ENCODE data around the gene IL17REL.

IL17REL gene

DNA sequence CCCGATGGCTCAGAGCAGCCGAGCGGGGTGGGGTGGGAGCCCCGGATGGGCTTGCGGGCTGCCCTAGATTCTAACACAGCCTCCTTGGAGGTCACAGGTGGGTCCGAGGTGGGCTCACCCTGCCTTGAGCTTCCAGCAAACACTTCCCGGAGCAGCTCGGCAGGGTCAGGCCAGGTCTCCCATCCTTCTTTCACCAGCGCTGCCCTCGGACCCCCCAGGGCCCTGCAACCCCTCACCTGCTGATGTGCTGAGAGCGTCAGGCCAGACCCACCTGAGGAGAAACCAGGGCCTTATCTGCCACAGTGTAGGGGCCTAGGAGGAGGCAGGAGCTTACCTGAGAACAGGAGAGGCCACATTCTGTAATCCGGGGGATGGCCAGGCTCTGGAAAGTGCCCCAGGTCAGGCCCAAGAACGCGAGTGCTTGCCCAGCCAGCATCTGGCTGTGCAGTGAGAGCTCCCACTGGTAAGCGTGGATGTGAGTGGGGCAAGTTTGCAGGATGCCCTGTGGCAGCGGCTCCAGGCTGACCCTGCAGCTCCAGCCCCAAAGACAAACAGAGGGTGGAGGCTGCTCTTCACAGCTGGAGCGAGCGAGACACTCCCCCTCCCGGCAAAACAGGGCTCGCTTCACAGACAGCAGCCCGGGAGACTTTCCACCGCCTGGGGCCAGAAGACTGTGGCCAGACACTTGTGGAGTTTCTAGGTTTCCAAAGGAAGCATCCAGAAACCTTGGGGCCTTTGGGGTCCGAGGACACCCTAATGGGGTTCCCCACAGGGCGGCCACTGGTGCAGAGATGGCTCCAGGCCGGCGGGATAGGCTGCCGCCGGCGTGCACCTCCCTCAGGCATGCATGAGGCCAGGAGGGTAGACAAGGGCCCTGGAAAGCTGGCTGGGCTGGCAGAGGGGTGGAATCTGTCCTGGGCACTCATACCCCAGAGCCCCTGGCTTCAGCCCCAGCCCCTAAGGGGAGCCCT, at the start of gene IL17REL:
Gene IL17REL, minus strand, starts transcription at position 555 of the 971 bp plus-strand sequence. Its CDS starts 119 bp downstream, at position 436.
- DNase-seq (ENCODE audit: low read depth in 2 of 2) = no peak

DNA sequence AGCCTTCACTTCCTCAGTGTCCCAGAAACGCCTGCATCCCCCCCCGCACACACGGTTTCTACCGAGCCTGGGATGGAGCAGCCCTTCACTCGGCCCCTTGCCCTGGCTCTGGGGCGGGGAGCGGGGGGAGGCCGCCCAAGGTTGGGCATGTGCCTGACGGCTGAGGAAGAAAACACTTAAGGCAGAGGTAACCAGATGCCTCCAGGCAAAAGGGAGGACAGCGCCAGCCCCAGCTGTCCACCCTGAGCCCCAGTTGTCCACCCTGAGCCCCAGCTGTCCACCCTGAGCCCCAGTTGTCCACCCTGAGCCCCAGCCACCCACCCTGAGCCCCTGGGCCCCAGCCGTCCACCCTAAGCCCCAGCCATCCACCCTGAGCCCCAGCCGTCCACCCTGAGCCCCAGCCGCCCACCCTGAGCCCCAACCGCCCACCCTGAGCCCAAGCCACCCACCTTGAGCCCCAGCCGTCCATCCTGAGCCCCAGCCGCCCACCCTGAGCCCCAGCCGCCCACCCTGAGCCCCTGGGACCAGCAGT, 49.3 kb upstream of the IL17REL start:
- no peak for DNase-seq (ENCODE audit: low read depth in 2 of 2)

DNA sequence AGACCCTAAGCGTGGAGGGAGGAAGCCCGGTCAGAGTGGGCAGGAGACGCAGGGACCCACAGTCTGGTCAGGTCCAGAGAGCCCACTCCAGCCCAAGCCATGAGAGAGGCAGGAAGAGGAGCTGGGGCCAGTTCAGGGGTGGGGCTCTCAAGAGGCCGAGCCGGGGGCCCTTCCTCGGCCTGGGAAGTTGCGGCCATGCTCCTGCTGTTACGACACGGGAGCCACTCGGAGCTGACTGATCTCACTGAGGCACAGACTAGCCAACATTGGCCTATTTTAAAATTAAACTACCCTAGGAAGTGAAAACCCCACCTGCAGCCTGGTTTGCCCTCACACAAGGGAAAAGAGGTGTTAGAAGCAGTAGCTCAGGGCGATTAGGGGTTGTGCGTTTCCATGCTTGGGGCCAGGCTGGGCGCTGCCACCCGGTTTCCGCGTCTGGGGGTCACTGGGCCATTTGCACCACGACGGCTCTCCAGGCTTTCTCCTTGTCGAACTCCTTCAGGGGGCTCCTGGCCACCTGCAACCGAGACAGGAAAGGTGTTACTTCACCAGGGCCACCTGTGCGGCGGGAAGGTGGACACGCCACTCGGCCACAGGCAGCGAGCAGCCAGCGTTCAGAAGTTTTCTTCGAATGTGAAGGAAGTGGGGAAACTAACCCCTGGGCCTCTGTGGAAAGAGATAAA, 48.7 kb upstream of the IL17REL start:
- no peak for DNase-seq (ENCODE audit: low read depth in 2 of 2)

DNA sequence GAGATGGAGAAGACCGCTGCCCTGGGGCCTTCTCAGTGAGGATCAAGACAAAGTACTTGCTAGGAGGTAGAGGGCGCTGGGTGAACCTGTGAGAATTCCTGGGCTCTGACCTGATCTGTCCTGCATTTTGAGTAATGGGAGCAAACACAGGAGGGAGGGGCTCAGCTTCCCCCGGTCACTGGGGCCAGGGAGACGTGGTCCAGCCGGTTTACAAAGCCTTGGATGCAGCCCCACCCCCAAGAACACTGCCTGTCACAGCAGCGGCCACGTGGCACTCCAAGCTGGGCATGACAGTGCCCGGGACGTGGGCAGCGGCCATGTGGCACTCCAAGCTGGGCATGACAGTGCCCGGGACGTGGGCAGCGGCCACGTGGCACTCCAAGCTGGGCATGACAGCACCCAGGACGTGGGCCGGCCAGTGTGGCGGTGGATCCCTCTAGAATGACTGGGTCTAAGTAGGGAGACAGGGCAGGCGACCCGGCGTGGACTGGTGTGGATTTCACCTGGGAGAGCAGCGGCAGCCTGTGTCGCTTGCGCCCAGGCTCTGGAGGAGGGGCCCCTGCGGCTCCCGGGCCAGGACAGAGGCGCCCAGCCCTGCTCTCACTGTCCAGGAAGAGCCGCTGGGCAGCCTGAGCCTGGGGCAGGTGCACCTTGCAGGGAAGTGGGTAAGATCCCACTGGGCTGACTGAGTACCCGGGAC, 48.0 kb upstream of the IL17REL start:
- no peak for DNase-seq (ENCODE audit: low read depth in 2 of 2)

DNA sequence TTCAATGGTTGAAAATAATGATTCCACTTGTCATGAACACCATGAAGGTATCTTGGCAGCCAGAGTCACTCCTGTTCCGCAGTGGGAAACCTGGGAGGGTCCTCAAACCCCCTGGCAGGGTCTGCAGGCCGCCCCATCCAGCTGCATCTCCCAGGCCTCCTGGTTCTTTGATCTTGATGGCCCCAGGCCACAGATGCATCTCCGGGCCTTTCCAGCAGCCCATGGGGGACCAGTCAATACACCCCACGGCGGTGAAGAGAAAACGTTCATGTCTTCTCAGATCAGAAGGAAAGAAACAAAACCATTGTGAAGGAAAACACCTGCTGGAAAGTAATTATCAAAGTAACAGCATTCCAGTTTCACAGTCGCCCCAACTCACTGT, 47.3 kb upstream of the IL17REL start:
- no peak for DNase-seq (ENCODE audit: low read depth in 2 of 2)

DNA sequence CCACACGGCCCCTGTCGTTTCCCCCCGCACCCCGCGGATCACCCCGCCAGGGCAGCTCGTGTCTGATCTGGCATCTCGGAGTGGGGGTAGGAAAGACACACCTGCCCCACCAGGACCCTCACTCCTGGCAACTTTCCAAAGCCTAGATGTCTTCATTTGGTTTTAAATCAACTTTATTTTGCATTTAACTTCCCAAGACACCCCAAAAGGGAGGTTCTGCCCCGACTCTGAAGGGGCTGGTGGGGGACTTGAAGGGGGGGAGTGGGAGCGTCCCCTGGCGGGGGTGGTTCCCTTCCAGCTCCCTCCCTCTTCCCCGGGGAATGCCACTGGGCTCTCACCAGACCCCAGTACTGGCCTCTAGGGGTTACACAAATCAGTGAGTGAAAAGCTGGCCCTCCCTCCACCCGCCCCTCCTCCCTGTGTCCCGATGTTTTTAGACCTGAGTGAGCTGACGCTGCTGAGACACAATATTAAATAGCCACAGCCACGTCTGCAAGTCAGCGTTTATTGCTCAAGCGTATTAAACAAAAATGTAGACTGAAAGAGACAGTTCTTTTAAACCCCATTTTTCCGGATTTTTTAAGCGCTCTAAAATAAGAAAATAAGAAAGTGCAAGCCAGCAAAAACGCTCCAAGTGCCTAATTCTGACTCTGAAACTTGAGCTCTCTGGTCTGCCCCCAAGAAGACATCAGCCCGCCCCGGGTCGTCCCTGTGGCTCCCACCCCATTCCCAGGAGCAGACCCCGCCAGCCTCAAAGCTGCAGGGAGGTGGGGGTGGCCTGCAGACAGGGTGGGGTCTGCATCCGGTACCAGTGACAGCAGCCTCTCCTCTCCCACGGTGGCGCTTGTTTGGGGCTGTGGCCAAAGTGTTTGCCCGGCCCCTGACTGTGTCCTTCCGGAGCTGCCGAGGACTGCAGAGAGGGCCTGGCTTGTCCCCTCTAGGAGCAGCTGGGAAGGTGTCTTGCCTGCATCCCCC, 46.6 kb upstream of the IL17REL start:
- DNase-seq (ENCODE audit: low read depth in 2 of 2) = no peak

DNA sequence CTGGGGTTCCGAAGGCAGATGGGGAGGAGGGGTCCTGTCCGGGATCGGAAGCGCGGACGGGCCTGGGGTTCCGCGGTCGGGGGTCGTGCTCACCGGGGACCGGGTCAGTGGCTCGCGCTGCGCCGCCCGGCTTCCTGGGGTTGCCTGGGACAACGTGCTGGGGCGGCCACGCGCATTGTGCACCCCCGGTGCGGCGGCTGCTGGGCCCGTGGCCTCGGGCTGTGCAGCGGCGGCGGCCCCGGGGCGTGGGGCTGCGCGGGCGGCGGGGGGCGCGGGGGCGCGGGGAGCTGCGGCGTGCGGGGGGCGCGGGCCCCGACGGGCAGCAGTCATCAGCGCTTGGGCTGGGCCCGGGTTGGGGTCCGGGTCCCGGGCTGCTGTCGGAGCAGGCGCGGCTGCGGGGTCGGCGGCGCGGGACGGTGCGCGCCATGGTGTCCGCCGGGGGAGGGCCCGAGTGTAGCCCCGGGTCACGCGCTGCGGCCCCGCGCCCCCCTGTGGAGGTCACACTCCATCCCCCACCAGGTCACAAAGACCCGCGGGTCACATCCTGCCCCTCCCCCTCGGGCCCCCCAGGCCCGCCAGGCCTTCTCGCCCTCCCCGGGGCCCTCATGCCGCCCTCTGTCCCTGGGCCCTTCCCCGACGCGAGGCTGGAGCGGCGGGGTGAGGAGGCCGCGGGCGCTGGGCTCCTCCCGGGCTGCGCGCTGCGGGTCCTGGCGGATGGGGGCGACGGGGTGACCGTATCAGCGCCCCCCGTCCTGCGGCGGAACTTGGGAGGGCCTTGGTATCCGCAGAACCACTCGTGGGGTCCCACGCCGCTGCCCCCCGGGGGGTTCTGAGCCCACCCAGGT, 45.7 kb upstream of the IL17REL start, which contains the start of gene TTLL8:
Gene TTLL8, minus strand, starts transcription at position 238 of the 845 bp plus-strand sequence.
- DNase-seq (ENCODE audit: low read depth in 2 of 2) = no peak

DNA sequence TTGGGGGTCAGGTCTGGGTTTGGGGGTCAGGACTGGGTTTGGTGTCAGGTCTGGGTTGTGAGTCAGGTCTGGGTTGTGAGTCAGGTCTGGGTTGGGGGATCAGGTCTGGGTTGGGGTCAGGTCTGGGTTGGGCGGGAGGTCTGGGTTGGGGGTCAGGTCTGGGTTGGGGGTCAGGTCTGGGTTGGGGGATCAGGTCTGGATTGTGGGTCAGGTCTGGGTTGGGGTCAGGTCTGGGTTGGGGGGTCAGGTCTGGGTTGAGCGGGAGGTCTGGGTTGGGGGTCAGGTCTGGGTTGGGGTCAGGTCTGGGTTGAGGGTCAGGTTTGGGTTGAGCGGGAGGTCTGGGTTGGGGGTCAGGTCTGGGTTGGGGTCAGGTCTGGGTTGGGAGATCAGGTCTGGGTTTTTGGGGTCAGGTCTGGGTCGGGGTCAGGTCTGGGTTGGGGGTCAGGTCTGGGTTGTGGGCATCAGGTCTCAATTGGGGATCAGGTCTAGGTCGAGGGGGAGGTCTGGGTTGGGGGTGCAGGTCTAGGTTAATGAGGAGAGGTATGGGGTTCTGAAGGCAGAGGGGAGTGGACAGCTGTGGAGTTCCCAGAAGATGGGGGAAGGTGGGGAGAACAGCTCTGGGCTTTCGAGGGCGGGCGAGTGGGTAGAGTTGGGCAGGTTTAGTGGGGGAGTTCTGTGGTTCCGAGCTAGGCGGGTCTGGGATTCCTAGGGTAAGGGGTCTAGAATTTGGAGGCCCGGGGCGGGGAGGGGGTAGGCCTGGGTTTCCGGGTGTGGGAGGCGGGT, 44.9 kb upstream of the IL17REL start:
- DNase-seq (ENCODE audit: low read depth in 2 of 2) = no peak

DNA sequence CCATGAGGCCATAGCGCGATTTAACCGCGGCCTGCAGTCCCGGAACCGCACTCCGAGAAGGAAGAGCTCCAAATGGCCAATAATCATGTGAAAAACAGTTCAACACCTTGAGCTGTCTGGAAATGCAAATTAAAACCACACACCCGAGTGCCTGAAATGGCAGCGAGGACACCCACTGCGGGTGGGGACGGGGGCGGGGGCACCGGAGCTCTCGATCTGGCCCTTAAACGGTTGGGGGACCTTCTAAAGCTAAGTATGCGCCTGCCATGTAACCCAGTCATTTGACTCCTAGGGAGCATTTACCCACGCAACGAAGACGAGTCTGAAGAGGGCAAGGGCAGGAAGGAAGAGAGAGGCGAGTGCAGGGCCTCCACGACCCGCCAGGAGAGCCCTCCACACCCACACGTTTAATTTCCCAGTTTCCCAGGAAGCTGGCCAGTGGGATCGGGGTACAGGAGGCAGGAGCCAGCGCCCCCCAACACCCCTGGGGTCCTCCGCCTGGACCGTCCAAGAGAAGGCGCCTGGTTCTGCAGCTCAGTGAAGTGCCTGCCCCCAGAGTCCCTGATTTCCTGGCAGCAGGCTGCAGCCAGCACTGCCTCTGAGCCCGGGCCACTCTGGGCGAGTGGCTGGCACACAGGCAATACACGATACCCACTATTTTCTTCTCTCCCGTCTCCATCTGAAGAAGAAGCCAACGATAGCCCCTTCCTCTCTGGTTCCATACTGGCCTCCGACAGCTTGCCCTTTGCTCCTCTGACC, 43.8 kb upstream of the IL17REL start:
- DNase-seq (ENCODE audit: low read depth in 2 of 2) = no peak

DNA sequence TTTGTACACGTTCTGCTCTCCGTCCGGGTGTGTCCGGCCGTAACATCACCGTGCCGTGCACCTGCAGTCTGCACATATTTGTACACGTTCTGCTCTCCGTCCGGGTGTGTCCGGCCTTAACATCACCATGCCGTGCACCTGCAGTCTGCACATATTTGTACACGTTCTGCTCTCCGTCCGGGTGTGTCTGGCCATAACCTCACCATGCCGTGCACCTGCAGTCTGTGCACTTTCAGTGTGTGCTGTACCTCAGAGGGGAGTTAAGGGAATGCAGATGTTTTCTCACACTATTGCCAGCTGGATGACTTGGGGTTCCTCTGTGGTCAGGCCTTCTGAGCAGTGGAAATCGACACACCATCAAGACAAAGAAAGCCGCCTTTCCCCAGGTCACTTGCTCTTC, 41.3 kb upstream of the IL17REL start:
- no peak for DNase-seq (ENCODE audit: low read depth in 2 of 2)

DNA sequence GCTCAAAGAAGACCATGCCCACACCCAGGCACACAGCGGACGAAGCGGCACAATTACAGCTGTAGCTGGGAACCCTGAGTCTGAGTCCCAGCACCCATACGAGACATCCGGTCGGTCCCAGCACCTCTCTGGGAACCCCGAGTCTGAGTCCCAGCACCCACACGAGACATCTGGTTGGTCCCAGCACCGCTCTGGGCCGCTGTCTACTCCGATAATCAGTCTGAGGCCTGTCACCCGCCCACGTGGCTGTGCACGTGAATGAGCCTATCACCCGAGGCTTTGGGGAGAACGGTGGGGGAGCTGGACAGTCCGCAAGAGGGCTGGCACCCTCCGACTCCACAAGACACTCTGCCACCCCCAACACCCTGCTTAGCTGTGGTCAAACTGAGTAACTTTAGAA, 39.4 kb upstream of the IL17REL start:
- DNase-seq (ENCODE audit: low read depth in 2 of 2) = no peak

DNA sequence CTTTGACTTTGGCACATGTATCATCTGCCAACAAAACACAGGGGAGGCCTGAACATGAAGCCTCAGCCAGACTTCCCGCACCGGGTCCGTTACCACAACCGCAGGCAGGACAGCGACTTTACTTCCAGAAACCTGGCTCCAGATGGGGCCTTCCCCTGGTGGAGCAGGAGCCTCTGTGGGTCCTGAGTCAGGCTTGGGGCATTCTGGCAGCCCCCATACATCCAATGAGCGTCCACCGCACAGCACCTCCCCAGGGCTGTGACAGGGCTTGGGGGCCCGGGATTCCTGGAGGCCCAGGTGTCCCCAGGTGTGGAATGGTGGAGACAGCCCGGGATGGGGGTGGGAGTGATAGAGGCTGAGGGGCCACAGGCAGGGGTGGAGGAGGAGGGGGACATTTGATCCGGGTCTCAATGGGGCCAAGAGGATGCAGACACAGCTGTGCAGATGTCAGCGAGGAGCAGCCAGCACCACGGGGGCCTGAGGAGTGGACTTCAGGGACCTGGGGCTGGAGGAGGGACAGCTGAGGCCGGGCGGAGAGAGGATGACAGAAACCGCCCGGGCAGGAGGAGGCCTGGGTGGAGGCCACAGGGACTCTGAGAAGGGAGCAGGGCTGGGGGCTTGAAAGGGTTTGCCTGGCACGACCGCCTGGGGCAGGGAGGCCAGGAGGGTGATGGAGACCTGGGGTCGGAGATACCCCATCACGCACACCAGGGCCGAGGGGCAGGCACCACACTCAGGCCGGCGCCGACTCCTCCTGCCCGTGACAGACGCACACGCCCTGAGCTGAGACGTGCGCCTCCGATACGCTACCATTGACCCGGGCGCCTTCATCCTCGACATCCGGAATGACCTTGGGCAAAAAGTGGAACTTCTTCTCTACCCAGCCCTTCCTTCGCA, 37.0 kb upstream of the IL17REL start:
- no peak for DNase-seq (ENCODE audit: low read depth in 2 of 2)

DNA sequence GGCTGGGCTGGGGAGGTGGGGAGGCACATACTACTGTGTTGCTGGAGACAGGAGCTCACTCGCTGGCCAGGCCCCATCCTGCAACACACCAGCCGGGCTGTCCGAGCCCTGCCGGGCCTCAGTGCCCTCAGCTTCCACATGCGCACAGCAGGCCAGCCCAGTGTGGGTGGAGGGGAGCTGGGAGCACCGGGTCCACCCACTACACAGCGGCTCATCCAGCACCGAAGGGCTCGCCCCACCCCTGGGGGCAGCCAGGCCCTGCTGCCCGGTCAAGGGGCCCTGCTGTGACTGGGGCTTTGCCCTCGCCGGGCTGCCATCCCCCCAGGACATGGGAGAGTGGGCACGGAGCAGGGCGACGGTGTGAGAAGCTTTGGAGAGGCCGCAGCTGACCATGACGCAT, 36.3 kb upstream of the IL17REL start:
- no peak for DNase-seq (ENCODE audit: low read depth in 2 of 2)

DNA sequence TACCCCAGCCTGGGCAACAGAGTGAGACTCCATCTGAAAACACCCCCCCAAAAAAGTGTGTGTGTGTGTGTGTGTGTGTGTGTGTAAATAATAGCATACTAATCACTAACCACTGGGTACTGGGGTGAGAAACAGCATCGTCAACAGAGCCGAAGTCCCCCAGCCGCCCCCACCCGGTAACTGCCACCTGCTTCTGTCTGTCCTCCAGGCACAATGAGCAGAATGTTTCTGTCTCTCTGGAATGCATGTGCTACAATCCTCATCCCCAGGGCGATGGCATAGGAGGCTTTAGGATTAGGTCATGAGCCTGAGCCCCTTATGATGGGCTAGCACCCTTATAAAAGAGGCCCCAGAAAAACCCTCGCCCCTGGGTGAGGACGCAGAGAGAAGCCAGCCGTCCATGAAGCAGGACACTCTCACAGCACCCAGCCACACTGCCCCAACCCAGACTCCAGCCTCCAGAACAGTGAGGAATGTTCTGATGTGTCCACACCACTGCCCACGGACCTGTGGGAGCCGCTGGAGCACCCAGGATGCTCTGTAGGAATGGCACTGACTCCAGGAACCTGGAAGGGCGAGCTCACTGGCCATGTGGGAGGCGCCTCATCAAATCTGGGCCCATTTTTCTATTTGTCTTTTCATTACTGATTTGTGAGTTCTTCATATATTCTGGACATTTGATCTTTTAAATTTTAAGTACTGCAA, 35.6 kb upstream of the IL17REL start:
- DNase-seq (ENCODE audit: low read depth in 2 of 2) = no peak

DNA sequence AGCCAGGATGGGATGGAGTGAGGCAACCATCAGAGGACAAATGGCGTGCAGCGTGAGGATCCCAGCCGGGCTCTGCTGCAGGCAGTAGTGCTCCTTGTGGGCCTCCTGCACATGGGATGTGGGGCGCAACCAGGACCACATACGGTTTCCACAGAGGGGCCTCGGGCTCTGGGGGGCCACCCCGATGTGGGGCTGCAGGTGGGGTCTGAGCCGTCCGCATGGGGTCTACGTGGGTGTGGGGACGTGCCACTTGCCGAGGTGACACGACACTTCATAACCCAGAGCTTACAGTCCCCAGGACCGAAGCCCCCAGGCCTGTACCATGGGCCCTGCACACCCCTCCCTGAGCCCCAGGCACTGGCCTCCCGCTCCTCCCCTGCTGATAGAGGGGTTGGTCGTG, 34.8 kb upstream of the IL17REL start:
- DNase-seq (ENCODE audit: low read depth in 2 of 2) = no peak

DNA sequence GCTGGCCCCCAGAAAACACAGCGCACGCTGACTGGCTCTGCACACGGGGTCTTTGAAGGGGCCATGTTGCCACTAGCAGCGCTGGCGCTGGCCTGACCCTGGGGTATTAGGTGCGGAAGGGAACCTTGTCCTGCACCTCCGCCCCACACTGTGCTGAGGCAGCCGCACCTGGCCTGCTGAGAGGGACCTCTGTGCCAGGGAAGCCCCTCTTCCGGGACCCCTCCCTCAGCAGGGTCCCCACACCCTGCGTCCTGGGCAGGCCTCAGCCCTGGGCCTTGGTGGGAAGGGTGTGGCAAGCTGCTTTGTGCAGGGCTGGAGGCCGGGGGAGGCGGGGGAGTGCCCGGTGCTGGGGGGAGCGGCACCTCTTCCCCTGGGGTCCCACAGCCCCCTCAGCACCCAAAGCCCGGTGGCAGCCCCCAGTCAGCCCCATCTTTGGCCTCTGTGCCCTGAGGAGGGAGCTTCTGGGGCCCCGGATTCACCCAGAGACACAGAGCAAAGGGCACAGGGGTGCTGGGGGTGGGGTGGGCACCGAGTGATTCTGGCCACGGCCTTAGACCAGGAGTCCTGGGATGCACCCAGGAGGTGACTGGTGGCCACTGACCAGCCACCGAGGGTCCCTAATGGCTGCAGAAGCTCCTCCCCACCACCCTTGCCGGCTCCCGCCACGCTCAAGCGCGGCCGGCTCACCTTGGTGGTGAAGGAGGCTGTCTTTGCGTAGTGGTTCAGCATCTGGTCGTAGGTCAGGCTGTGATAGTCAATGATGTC, 34.1 kb upstream of the IL17REL start:
- no peak for DNase-seq (ENCODE audit: low read depth in 2 of 2)
